Breast epithelium (tissue), 3 donors: ENCODE data around the gene OCRL.

Source experiments
- POLR2A ChIP-seq: fragments of 450-650 bp; IDR thresholded peaks from one replicate; pipeline ENCODE4 v1.6.1; 2016; ENCODE audit warnings: antibody characterized with exemption, mild to moderate bottlenecking, moderate library complexity
- POLR2AphosphoS5 ChIP-seq, 3 donors: sonication (generic); formaldehyde crosslinking; IDR thresholded peaks; one replicate each; pipeline ENCODE4 v1.6.1; 2017; ENCODE audit warnings: antibody characterized with exemption in 3 of 3

GRCh38 chrX:129640737-129641136 is 100.7 kb downstream of the OCRL start:
- TF ChIP-seq POLR2A (no peak), POLR2AphosphoS5 (IDR thresholded peaks at IDR 0.05) (no peak)
